Measurements from ENCODE around the gene HENMT1.

HENMT1 gene

GRCh38 chr1:108679586-108680213 is 18.8 kb upstream of the HENMT1 start:
- Histone ChIP-seq H3K14ac (ENCODE audit: low read length) (no peak overlapping the region), H2AFZ (ENCODE audit: insufficient read depth, low read length, poor library complexity) (no peak overlapping the region), H4K12ac (ENCODE audit: low read depth, low read length) (no peak overlapping the region), H3K4ac (ENCODE audit: low read depth, low read length) (no peak overlapping the region), H3K36me3 (ENCODE audit: control insufficient read depth in 1 of 2, insufficient read depth in 2 of 2, low read length in 2 of 2) (no peaks in the 10 kb centered on the region), H3K23ac (ENCODE audit: low read length) (no peak overlapping the region), H3K79me1 (ENCODE audit: low read length) (peaks cover 2% of the 10 kb centered on the region), H2AK5ac (ENCODE audit: low read length) (no peak overlapping the region), H3K27me3 (ENCODE audit: insufficient read depth, low read length) (no peaks in the 10 kb centered on the region), H3K9ac (ENCODE audit: low read length) (no peak overlapping the region), H4K91ac (ENCODE audit: low read depth, low read length) (no peak overlapping the region), H3K4me1 (ENCODE audit: control insufficient read depth in 1 of 2, insufficient read depth in 2 of 2, low read length in 2 of 2) (no peaks in the 10 kb centered on the region), H3K79me2 (ENCODE audit: control insufficient read depth, insufficient read depth, low read length, poor library complexity) (no peaks in the 10 kb centered on the region), H3K18ac (ENCODE audit: low read length) (no peak overlapping the region), H3K27ac (ENCODE audit: low read depth, low read length) (no peak overlapping the region), H3K9me3 (ENCODE audit: insufficient read depth, low read depth, low read length) (peaks cover 1% of the 10 kb centered on the region), H2BK5ac (ENCODE audit: low read depth, low read length, poor library complexity) (no peak overlapping the region), H4K8ac (ENCODE audit: low read depth, low read length) (no peak overlapping the region), H3K4me2 (ENCODE audit: low read length) (no peak overlapping the region), H3K4me3 (ENCODE audit: low read depth, low read length) (no peak overlapping the region), H2BK12ac (ENCODE audit: low read length) (no peak overlapping the region), H2BK120ac (ENCODE audit: insufficient read depth, low read length, poor library complexity) (no peak overlapping the region)
- no CpG with 5 or more reads among the region's 10 CpGs for WGBS (ENCODE audit: extremely low coverage, insufficient coverage, insufficient read length)
- DNase-seq, result no peak

- no peak overlapping the region for H3K9ac ChIP-seq (ENCODE audit: low read length)
- no peak overlapping the region for H3K4ac ChIP-seq (ENCODE audit: low read depth, low read length)
- peaks cover 1% of the 10 kb centered on the region for H3K9me3 ChIP-seq (ENCODE audit: insufficient read depth, low read depth, low read length)
- H2AFZ ChIP-seq (ENCODE audit: insufficient read depth, low read length, poor library complexity), result no peak overlapping the region
- no peak overlapping the region for H2BK120ac ChIP-seq (ENCODE audit: insufficient read depth, low read length, poor library complexity)
- H3K79me2 ChIP-seq (ENCODE audit: control insufficient read depth, insufficient read depth, low read length, poor library complexity), result no peaks in the 10 kb centered on the region
- no peak overlapping the region for H3K27ac ChIP-seq (ENCODE audit: low read depth, low read length)
- no peak overlapping the region for H2BK5ac ChIP-seq (ENCODE audit: low read depth, low read length, poor library complexity)
- H3K36me3 ChIP-seq (ENCODE audit: control insufficient read depth in 1 of 2, insufficient read depth in 2 of 2, low read length in 2 of 2), result no peaks in the 10 kb centered on the region
- no peaks in the 10 kb centered on the region for H3K4me1 ChIP-seq (ENCODE audit: control insufficient read depth in 1 of 2, insufficient read depth in 2 of 2, low read length in 2 of 2)
- peak; percentile 4 to 15 for DNase-seq
- no peak overlapping the region for H3K4me3 ChIP-seq (ENCODE audit: low read depth, low read length)
- WGBS (ENCODE audit: extremely low coverage, insufficient coverage, insufficient read length), result no CpG with 5 or more reads among the region's 4 CpGs
- H4K12ac ChIP-seq (ENCODE audit: low read depth, low read length), result no peak overlapping the region
- H3K79me1 ChIP-seq (ENCODE audit: low read length), result peaks cover 2% of the 10 kb centered on the region
- H2AK5ac ChIP-seq (ENCODE audit: low read length), result no peak overlapping the region
- no peak overlapping the region for H3K14ac ChIP-seq (ENCODE audit: low read length)
- H2BK12ac ChIP-seq (ENCODE audit: low read length), result no peak overlapping the region
- no peak overlapping the region for H4K91ac ChIP-seq (ENCODE audit: low read depth, low read length)
- H3K18ac ChIP-seq (ENCODE audit: low read length), result no peak overlapping the region
- no peak overlapping the region for H4K8ac ChIP-seq (ENCODE audit: low read depth, low read length)
- H3K23ac ChIP-seq (ENCODE audit: low read length), result no peak overlapping the region
- H3K4me2 ChIP-seq (ENCODE audit: low read length), result no peak overlapping the region
- H3K27me3 ChIP-seq (ENCODE audit: insufficient read depth, low read length), result no peaks in the 10 kb centered on the region
Measured at GRCh38 chr1:108678706-108679105, 17.8 kb upstream of the HENMT1 start.

GRCh38 chr1:108671143-108671542 is 10.2 kb upstream of the HENMT1 start:
- no peak overlapping the region for H3K14ac ChIP-seq (ENCODE audit: low read length)
- no peak overlapping the region for H3K27ac ChIP-seq (ENCODE audit: low read depth, low read length)
- H3K4me1 ChIP-seq (ENCODE audit: control insufficient read depth in 1 of 2, insufficient read depth in 2 of 2, low read length in 2 of 2), result no peaks in the 10 kb centered on the region
- H3K23ac ChIP-seq (ENCODE audit: low read length), result no peak overlapping the region
- no peak overlapping the region for H2AK5ac ChIP-seq (ENCODE audit: low read length)
- H3K9me3 ChIP-seq (ENCODE audit: insufficient read depth, low read depth, low read length), result no peaks in the 10 kb centered on the region
- no peak overlapping the region for H3K18ac ChIP-seq (ENCODE audit: low read length)
- H2BK12ac ChIP-seq (ENCODE audit: low read length), result no peak overlapping the region
- WGBS (ENCODE audit: extremely low coverage, insufficient coverage, insufficient read length), result no CpG with 5 or more reads among the region's 2 CpGs
- H3K36me3 ChIP-seq (ENCODE audit: control insufficient read depth in 1 of 2, insufficient read depth in 2 of 2, low read length in 2 of 2), result no peaks in the 10 kb centered on the region
- H4K12ac ChIP-seq (ENCODE audit: low read depth, low read length), result no peak overlapping the region
- no peak overlapping the region for H4K8ac ChIP-seq (ENCODE audit: low read depth, low read length)
- no peak overlapping the region for H3K4me2 ChIP-seq (ENCODE audit: low read length)
- no peak for DNase-seq
- H3K79me1 ChIP-seq (ENCODE audit: low read length), result no peaks in the 10 kb centered on the region
- no peak overlapping the region for H3K4ac ChIP-seq (ENCODE audit: low read depth, low read length)
- no peaks in the 10 kb centered on the region for H3K27me3 ChIP-seq (ENCODE audit: insufficient read depth, low read length)
- no peak overlapping the region for H2BK5ac ChIP-seq (ENCODE audit: low read depth, low read length, poor library complexity)
- H3K9ac ChIP-seq (ENCODE audit: low read length), result no peak overlapping the region
- no peak overlapping the region for H2AFZ ChIP-seq (ENCODE audit: insufficient read depth, low read length, poor library complexity)
- H3K79me2 ChIP-seq (ENCODE audit: control insufficient read depth, insufficient read depth, low read length, poor library complexity), result no peaks in the 10 kb centered on the region
- H2BK120ac ChIP-seq (ENCODE audit: insufficient read depth, low read length, poor library complexity), result no peak overlapping the region
- no peak overlapping the region for H4K91ac ChIP-seq (ENCODE audit: low read depth, low read length)
- no peak overlapping the region for H3K4me3 ChIP-seq (ENCODE audit: low read depth, low read length)

- Histone ChIP-seq H3K27me3 (ENCODE audit: insufficient read depth, low read length) (no peaks in the 10 kb centered on the region), H3K9me3 (ENCODE audit: insufficient read depth, low read depth, low read length) (no peaks in the 10 kb centered on the region), H2AK5ac (ENCODE audit: low read length) (no peak overlapping the region), H3K27ac (ENCODE audit: low read depth, low read length) (no peak overlapping the region), H3K36me3 (ENCODE audit: control insufficient read depth in 1 of 2, insufficient read depth in 2 of 2, low read length in 2 of 2) (no peaks in the 10 kb centered on the region), H4K91ac (ENCODE audit: low read depth, low read length) (no peak overlapping the region), H4K12ac (ENCODE audit: low read depth, low read length) (no peak overlapping the region), H3K4me2 (ENCODE audit: low read length) (no peak overlapping the region), H2BK120ac (ENCODE audit: insufficient read depth, low read length, poor library complexity) (no peak overlapping the region), H3K14ac (ENCODE audit: low read length) (no peak overlapping the region), H2BK12ac (ENCODE audit: low read length) (no peak overlapping the region), H3K23ac (ENCODE audit: low read length) (no peak overlapping the region), H3K4me1 (ENCODE audit: control insufficient read depth in 1 of 2, insufficient read depth in 2 of 2, low read length in 2 of 2) (no peaks in the 10 kb centered on the region), H3K4ac (ENCODE audit: low read depth, low read length) (no peak overlapping the region), H4K8ac (ENCODE audit: low read depth, low read length) (no peak overlapping the region), H3K79me2 (ENCODE audit: control insufficient read depth, insufficient read depth, low read length, poor library complexity) (no peaks in the 10 kb centered on the region), H3K79me1 (ENCODE audit: low read length) (no peaks in the 10 kb centered on the region), H3K9ac (ENCODE audit: low read length) (no peak overlapping the region), H2BK5ac (ENCODE audit: low read depth, low read length, poor library complexity) (no peak overlapping the region), H2AFZ (ENCODE audit: insufficient read depth, low read length, poor library complexity) (no peak overlapping the region), H3K18ac (ENCODE audit: low read length) (no peak overlapping the region), H3K4me3 (ENCODE audit: low read depth, low read length) (no peak overlapping the region)
- DNase-seq, result no peak
- no CpG with 5 or more reads among the region's 5 CpGs for WGBS (ENCODE audit: extremely low coverage, insufficient coverage, insufficient read length)
Measured at GRCh38 chr1:108670131-108670773, 9.4 kb upstream of the HENMT1 start.

All from trophoblast cell (in vitro differentiated cells and primary cell).